DMS79 treated with DMSO at 0.1 percent for 48 hours (cell line): ENCODE measurements around the gene MELTF.
A peak's percentile ranks its signal among the peaks of the same experiment; 100 is the strongest.

Experiments used
- DNase-seq: peaks from one replicate; lab custom pipeline; 2025; lab: John Stamatoyannopoulos, UW

Gene MELTF

GRCh38 chr3:196968233-196969133, 61.1 kb downstream of the MELTF start, which contains the start of gene PIGZ:
PIGZ (minus strand) TSS chr3:196968833; CDS start chr3:196952031, 16,802 bp downstream.
- DNase-seq = peak; percentile 49

GRCh38 chr3:196967412-196968232, 62.0 kb downstream of the MELTF start:
- no peak for DNase-seq

GRCh38 chr3:196966526-196967401, 62.9 kb downstream of the MELTF start:
- DNase-seq = no peak

- DNase-seq = no peak
Observed at GRCh38 chr3:196965804-196966173, 63.8 kb downstream of the MELTF start.

- DNase-seq = no peak
Observed at GRCh38 chr3:196965112-196965803, 64.4 kb downstream of the MELTF start.

- no peak for DNase-seq
Observed at GRCh38 chr3:196963631-196963953, 66.0 kb downstream of the MELTF start.

GRCh38 chr3:196962930-196963630, 66.5 kb downstream of the MELTF start:
- DNase-seq = no peak

GRCh38 chr3:196962108-196962929, 67.3 kb downstream of the MELTF start:
- no peak for DNase-seq

GRCh38 chr3:196954832-196955231, 74.8 kb downstream of the MELTF start:
- no peak for DNase-seq
